ENCODE measurements around the gene SGIP1.

DNA sequence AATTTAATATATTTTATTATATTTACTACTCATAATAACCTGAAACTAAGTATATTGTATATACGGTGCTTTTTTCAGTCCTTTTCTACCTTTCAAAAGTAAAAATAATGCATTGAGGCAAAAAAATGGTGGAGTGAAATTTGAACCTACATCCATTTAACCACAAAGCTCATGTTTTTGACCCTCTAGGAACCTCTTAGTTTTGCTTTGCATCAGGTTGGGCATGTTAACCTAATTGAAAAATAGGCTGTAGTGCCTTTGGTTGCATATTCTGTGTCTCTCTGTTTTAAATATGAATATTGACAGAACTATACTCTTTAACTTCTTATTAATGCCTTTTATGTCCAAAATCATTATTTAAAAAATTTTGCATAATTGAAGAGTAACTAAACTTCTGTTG, 3.8 kb downstream of the SGIP1 start:
- TF ChIP-seq EZH2 (IDR thresholded peaks at IDR 0.05; ENCODE audit: insufficient read depth, poor library complexity, severe bottlenecking) (no peak), EZH2phosphoT487 (IDR thresholded peaks at IDR 0.05; ENCODE audit: insufficient read depth, low read depth) (no peak)
